ENCODE measurements around the gene PSMC3.
A peak's percentile ranks its signal among the peaks of the same experiment; 100 is the strongest.

Gene PSMC3

DNA sequence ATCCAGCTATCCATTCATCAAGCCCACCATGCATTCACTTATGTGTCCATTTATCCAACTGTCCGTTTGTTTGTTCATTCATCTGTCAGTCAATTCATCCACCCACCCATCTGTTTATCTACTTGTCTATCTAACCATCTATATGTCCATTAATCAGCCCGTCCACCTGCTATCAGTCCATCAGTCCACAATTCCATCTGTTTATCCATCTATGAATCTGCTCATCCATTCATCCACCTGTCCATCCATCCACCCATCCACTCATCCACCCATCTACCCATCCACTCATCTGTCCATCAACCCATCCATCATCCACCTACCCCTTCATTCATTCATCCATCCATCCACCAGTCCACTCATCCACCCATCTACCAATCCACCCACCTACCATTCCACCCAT lies 46.9 kb downstream of the PSMC3 start:
- FAIRE-seq (no peak), DNase-seq (ENCODE audit: extremely low spot score, insufficient read length, low read depth) (no peak)

DNA sequence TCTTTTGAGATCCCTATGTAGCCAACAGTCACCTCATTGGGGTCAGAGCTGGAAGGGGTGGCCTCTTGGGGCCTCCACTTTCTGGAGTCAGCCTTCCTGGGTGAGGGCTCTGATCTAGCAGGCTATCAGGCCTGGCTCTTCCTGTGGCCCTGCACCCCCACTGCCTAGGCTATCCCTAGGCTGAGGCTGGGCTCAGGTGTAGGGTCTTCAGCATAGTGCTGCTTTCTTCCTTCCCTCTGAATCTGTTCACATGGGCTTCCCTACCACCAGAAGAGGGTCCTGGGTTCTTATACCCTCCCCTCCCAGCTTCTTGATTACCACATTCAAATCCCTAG lies 47.4 kb downstream of the PSMC3 start:
- no peak for FAIRE-seq
- DNase-seq (ENCODE audit: extremely low spot score, insufficient read length, low read depth): no peak

DNA sequence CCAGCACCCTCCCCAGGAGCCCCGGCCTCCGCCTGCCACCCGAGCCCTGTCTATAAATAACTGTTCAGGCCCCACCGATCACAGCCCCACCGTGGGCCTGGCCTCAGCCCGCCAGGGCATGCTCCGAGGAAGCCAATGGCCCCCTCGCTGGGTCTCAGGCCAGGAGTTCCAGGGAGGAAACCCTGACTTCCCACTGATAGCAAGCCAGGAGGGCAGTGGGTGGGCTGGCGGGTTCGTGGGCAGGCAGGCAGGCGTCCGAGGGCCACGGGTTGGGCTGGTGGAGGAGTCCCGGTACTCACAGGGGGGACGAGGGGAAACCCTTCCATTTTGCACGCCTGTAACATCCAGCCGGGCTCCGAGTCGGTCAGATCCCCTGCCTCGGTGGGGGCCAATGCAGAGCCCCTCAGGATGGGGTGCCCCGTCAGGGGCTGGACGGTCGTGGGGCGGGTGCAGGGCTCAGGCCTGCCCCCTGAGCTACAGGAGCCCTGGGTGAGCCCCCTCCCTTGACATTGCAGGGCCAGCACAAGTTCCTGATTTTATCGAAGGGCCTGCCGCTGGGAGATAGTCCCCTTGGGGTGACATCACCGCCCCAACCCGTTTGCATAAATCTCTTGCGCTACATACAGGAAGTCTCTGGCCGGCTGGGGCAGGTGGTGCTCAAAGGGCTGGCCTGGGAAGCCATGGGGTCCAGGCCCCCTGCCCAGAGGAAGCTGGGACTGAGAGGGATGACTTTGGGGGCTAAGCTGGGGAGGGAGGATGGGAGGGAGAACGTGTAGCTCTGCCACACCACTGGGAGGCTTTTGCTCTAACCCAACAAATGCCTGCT lies 48.0 kb downstream of the PSMC3 start, which contains the start of gene SPI1:
Gene SPI1, minus strand, starts transcription at position 538 of the 826 bp plus-strand sequence. Its CDS starts 194 bp downstream, at position 344.
- DNase-seq (ENCODE audit: extremely low spot score, insufficient read length, low read depth) (peak; percentile 76), FAIRE-seq (peak; percentile 89)

DNA sequence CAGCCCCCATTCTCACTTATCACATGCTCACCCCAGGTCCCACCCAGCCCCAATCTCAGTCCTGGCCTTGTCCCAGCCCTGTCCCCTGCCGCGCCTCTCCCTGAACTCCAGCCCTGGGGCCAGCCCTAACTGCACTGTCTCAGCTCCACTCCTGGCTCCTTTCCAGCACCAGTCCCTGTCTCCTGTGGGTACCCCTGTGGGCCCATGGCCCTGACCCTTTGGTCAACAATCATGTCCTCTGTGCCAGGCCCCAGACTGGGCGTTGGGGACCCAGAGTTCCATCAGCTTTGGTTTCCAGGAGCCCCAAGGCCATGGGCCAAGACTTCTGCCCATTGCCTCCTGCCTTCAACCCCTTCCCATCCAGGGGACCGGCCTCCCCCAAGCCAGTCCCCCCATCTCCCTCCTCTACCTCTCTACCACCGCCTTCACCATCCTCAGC lies 48.6 kb downstream of the PSMC3 start:
- no peak for FAIRE-seq
- DNase-seq (ENCODE audit: extremely low spot score, insufficient read length, low read depth): no peak

DNA sequence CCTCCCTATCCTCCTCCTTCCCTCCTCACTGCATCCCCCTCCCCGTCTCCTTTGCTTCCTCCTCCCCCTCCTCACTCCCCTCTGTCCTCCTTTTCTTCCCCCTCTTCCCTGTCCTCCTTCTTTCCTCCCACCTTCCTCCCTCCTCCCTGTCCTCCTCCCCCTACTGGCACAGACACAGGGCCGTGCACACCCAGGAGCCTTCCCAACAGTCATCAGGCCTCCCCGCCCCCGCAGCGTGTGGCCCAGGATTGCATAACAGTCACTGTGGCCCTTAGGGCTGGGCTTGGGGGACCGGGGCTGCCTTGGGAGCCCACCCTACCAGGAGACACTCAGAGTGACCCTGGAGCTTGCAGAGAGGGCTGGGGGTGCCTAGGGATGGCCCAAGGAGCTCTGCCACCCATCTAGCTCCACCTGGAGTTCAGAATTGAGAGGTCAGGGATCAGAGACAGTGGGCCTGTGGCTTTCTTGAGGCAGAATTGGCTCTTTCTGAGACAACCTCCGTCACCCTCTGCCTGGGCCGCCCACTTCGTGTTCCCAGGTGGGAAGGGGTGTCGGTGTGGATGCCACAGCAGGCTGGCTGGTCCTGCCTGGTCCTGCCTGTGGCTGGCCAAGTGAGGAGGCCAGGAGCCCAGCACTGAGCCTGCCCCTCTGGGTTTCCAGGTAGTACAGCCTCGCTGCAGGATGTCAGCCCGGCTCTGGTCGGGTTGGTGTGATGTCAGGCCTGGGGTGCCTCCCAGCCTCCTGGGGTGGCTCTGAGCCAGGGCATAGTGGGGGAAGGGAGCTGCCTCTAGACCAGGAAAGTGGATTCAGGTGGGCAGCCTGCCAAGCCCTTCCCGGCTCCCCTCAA lies 49.5 kb downstream of the PSMC3 start:
- FAIRE-seq: peak; percentile 24

DNA sequence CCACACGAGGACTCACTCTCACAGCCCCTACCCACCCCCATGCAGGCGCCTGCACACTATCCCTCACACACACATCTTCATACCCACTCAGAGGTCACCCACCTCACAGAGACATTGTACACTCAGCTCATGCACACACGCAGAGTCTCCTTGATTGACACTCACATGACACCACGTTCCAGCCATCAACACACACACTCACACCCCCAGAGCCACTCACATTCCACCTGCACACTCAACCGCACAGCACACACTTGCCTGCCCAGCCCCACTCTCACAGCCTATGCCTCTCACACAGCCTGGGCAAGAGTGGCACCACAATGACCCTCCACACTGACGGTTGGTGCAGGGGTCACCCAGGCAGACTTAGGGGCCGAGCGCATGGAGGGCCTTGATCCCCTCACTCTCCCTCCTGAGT lies 50.1 kb downstream of the PSMC3 start:
- no peak for FAIRE-seq

More for the DNA sequence above, 49.5 kb downstream of the PSMC3 start:
- DNase-seq (ENCODE audit: extremely low spot score, insufficient read length, low read depth): no peak

DNA sequence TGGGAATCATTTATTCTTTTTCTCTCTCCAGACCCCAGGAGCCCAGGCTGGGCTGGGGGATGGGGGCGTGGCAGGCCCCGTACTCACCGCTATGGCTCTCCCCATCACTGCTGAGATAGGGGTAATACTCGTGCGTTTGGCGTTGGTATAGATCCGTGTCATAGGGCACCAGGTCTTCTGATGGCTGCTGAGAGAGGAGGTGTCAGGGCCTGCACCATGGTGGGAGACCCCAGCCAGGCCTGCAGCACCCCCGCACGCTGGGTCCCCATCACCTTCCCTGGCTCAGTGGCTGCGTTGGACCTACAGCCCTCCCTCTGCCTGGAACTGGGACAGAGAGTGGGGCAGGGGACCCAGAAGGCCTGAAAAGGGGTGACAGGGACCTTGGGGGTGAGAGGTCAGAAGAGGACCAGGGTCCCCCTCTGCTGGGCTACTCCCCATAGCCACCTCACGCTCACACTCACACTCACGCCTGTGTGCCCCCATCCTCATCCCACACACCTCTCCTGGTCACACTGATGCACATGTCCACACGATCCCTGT lies 50.6 kb downstream of the PSMC3 start:
- DNase-seq (ENCODE audit: extremely low spot score, insufficient read length, low read depth): no peak
- FAIRE-seq: no peak

More for the DNA sequence above, 50.1 kb downstream of the PSMC3 start:
- no peak for DNase-seq (ENCODE audit: extremely low spot score, insufficient read length, low read depth)

DNA sequence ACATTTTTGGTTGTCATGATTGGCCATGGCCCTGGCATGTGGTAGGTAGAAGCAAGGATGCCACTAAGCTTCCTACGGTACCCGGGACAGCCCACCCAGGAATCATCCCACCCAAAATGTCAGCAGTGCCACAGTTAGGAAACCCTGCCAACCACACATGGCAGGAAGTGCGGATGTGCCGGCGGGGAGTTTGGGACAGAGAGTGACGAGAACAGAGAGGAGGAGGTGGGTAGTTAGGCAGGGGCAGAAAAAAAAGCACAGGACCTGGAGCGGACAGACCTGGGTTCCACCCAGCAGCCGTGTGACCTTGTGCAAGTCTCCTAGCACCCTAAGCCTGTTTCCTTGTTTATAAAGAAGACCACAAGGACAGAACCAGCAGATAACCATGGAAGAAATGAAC lies 51.2 kb downstream of the PSMC3 start:
- no peak for FAIRE-seq

DNA sequence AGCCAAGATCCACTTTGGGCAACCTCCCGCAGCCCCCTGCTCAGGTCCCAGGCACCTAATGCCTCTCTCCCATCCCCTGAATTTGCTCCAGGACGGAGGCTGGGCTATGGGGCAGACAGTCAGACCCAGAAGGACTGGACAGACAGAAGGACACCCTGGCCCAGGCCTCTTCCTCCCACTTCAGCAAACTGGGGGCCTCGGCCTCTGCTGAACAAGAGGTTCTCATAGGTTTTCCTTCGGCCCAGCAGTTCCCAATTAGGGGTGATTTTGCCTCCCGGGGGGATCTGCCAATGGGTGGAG lies 51.6 kb downstream of the PSMC3 start:
- DNase-seq (ENCODE audit: extremely low spot score, insufficient read length, low read depth): no peak
- no peak for FAIRE-seq

More for the DNA sequence above, 51.2 kb downstream of the PSMC3 start:
- no peak for DNase-seq (ENCODE audit: extremely low spot score, insufficient read length, low read depth)

DNA sequence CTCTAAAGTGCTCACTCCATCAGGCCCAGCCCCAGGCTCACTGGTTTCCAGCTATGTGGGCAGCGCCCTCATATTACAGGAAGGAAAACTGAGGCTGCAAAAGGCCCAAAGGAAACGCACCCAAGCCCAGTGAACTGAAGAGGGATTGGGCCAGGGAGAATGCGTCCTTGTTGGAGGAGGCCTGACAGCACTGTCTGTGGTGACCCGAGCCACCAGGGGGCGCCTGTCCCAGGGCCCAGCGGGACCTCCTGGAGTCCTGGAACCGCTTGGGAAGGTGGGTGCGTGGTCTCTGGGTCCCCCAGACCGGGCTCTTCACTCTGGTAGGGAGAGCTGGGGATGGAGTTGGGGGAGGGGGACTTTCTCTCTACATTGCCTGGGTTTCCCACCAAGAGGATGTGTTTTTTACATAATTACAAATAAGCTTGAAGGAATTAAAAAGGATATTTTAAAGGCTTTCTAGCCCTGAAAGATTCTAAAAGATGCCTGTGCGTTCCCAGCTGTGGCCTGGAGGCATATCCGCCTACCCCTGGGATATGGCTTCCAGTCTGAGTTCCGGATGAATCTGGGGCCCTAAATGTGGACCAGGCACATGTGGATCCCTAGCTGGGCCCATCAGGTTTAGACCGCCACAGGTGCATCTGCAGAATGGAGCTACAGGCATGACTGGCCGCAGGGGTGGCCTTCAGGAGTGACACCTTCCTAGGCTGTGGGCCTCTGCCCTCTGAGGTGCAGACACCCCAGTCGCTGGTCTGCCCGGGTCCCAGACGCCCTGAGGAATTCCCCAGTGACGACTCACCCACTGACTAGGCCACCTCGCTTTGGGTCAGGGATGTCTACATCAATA lies 52.1 kb downstream of the PSMC3 start:
- FAIRE-seq: peak; percentile 57
- peak; percentile 65 for DNase-seq (ENCODE audit: extremely low spot score, insufficient read length, low read depth)

DNA sequence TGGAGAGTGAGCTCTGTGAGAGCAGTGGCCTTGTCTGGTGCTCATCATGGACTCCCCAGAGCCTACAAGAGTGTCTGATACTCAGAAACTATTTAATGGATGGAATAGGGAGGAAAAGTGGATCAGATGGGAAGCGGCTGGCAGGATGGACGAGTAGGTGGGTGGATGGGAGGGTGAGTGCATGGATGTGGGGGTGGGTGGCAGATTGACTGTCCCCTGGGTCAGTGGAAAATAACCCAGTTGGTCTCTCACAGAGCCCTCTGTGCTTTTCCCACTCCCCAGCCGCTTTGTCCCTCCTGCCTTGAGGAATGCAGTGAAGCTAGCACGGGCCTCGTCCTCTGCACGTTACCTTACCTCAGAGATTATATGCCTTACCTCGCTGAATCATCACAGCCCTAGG lies 53.8 kb downstream of the PSMC3 start:
- FAIRE-seq (no peak), DNase-seq (ENCODE audit: extremely low spot score, insufficient read length, low read depth) (no peak)

DNA sequence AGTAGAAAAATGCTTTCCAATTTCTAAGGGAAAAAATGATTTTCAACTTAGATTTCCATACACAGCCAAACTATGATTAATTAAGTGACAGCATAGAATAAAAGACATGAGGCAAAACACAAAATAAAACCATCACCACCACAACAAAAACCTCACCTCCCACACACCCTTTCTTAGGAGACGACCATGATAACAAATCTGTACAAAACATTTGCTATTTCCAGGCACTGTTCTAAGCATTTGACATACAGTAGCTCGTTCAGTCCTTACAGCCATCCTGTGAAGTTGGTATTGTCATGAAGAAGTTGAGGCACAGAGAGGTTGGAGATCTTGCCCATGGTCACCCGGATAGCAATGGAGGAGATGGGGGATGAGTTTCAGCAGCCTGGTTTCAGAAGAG lies 56.6 kb downstream of the PSMC3 start:
- DNase-seq (ENCODE audit: extremely low spot score, insufficient read length, low read depth) (no peak), FAIRE-seq (no peak)
